G401.6 (cell line): ENCODE results near the gene PDE4DIP.
"Not testable (repeated sequence)": the region's sequence is repeated elsewhere in the genome, so short reads cannot be mapped to it uniquely, and the experiment has no call there.

Source experiments
- FAIRE-seq: peaks from 2 replicates; lab custom pipeline; 2012; peaks lifted over from hg19 to GRCh38; lab: Jason Lieb, UNC

Gene PDE4DIP

GRCh38 chr1:148975866-148976537 is 131.8 kb downstream of the PDE4DIP start:
- not testable (repeated sequence) for FAIRE-seq

- not testable (repeated sequence) for FAIRE-seq
Observed at GRCh38 chr1:148977785-148978184, 133.6 kb downstream of the PDE4DIP start.

DNA sequence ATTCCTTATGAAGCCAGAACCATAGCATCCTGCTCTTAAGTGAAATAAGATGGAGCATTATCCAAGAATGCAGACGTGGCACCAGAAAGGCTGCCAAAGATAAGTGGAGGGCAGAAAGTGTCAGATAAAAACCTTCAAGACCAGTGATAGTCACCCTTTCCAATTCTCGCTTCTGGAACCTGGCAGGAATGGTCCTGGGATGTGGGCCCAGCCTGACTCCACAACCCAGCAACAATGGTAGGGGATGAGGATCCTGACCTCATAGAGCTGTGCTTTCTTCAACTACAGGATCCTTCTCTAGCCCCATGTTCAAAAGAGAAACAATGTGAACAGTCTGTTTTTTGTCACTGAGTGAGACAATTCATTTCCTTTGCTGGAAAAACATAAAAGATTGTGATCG is 145.2 kb downstream of the PDE4DIP start:
- FAIRE-seq = not testable (repeated sequence)

DNA sequence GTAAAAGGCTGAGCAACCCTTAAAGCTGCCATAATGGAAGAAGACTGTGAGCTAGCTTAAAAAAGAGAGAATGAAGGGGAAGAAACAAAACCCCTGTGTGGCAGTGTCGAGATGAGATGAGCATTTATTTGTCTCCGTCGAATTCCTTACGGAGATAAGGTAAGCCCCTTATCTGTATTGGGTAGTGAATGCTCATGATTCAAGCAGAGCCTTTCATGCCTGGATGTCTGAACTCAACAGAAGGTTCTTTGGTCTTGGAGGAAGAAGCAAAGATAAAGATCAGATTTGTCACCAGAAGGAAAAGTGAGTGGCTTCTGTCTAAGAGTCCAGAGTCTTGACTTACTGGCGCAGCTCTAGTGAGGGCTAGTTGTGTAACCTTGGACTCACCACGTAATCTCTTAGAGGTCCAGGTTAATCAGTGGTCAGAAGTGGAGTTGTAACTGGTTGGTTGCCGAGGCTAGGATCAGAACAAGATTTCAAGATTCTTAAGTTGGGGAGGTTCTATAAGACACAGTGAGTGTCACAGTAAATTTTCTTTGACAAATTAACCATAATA is 146.1 kb downstream of the PDE4DIP start:
- FAIRE-seq = not testable (repeated sequence)

DNA sequence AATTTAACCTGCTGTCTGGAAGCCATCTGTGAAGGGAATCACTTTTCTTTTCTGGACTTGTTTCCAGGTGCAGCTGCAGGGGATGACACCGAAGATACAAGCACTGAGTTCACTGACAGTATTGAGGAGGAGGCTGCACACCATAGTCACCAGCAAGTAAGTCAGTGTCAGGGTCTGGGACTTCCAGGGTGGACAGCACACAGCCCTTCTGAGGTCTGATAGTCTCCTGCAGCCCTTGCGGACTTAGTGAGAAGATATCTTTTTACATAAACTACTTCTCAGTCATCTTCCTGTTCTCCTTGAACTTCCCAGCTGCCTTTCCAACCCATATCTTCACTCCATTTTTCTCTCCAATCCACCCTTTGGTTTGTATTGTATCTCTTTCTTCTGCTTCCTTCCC is 147.6 kb downstream of the PDE4DIP start:
- FAIRE-seq = not testable (repeated sequence)

DNA sequence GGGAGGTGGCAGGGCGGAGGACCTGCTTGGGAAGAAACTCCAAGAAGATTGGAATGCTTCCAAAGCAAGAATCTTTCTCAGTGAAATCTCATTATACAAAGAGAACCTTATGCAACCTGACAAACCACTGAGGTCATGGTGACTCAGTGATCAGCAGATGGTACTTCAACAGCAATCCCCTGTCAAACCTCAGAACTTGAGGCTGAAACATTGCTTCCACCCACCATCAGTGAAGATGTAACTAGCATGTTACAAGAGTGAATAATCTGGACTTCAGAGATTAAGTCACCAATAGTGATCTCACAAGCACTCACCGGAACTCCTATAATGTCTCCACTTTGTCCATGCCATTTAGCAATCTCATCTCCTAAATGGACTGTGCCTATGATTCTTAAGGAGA is 148.1 kb downstream of the PDE4DIP start:
- not testable (repeated sequence) for FAIRE-seq

GRCh38 chr1:148996449-148997224 is 152.4 kb downstream of the PDE4DIP start:
- FAIRE-seq = not testable (repeated sequence)

DNA sequence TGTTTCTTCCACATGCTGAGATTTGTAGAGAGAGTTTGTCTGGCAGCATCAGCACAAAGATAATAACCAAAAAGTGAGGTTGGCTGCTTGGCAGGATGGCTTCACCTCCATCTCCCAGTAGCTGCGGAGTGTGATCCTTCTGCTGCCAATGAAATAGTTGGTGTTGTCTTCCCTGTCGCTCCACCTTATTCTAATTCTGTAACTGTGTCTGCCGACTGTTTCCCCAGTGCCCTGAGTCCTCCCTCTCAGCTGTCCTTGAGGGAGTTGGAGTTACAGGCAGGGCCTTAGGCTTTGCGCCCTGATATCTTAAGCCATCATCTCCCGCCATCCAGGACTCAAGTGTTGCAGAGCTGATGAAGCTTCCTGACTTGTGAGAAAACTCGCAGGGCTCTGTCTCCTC is 153.2 kb downstream of the PDE4DIP start:
- not testable (repeated sequence) for FAIRE-seq

DNA sequence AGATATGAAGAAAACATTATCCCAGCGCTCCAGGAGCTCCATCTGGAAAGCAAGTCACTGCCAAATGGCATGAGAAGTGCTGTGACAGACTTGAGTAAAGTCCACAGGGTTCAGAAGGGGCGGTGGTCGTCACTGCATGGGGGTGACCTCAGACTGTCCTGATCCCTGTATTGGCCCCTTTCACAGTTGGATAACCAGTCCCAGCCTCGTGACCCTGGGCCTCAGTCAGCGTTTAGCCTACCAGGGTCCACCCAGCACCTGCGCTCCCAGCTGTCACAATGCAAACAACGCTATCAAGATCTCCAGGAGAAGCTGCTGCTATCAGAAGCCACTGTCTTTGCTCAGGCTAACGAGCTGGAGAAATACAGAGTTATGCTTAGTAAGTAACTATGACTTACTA is 158.4 kb downstream of the PDE4DIP start:
- FAIRE-seq = not testable (repeated sequence)

DNA sequence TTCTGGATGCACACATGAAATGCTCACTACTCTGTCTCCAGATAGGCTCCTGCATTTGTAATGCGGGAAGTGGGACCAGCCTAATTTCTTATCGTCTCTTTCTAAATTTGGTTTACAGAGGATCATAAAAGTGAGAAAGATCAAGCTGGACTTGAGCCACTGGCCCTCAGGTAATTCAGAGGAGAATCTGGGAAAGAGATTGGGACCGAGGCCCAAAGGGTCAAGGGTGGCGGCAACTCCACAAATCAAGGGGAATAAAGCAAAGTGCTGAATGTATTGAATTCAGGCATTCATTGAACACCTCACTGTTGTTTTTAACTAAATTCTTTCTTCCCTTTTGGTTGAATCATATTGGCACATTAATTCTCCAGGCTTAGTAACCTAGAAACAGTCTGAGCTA is 164.1 kb downstream of the PDE4DIP start:
- not testable (repeated sequence) for FAIRE-seq

- not testable (repeated sequence) for FAIRE-seq
Observed at GRCh38 chr1:149008769-149009168, 164.5 kb downstream of the PDE4DIP start.

- not testable (repeated sequence) for FAIRE-seq
Observed at GRCh38 chr1:149009761-149010160, 165.5 kb downstream of the PDE4DIP start.

- not testable (repeated sequence) for FAIRE-seq
Observed at GRCh38 chr1:149012599-149012998, 168.4 kb downstream of the PDE4DIP start.

- not testable (repeated sequence) for FAIRE-seq
Observed at GRCh38 chr1:149013513-149013912, 169.3 kb downstream of the PDE4DIP start.

DNA sequence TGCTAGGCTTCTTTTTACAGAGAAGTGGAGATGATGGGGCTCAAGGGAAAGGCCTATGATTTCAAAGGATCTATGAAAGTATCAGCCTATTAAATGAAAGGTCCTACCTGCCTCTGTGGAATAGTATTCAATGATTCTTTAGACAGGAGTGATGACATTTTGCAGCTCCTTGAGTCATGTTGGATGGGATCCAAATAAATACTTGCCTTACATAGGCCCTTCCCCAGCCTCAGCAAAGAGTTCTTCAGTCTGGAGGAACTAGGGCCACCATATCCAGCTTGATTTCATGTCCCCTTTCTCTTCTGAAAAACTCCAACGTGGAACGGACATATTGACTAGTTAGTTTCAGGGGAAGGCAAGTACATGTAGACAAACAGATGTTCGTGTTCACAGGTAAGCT is 171.3 kb downstream of the PDE4DIP start:
- FAIRE-seq = not testable (repeated sequence)

- not testable (repeated sequence) for FAIRE-seq
Observed at GRCh38 chr1:149016626-149017025, 172.4 kb downstream of the PDE4DIP start.

DNA sequence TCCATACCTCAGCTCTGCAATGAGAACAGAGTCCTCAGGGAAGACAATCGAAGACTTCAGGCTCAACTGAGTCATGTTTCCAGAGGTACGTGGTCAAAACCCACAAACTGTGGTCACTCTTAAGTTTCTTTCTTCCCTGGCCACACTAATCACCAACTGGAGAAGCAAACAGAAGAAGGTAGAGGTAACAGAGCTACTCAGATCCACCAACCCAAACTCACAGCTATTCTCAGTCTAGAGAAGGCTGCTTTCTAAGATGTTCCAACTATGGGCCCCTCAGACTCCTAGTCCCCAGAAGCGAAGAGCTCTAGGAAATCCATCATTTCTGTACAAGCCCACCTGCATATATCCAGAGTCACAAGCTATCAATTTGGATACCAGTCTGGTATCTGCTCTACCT is 174.3 kb downstream of the PDE4DIP start:
- FAIRE-seq = not testable (repeated sequence)

DNA sequence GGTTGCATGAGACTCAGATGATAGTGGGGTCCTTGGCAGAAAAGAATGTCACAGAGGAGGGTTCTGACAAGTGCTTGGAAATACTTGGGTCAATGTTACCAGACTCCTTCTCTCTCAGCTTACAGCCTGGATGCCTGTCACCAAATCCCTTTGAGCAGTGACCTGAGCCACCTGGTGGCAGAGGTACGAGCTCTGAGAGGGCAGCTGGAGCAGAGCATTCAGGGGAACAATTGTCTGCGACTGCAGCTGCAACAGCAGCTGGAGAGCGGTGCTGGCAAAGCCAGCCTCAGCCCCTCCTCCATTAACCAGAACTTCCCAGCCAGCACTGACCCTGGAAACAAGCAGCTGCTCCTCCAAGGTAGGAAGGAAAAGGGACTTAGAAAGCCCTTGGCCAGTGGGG is 180.1 kb downstream of the PDE4DIP start:
- FAIRE-seq = not testable (repeated sequence)

- FAIRE-seq = not testable (repeated sequence)
Observed at GRCh38 chr1:149033916-149034315, 189.7 kb downstream of the PDE4DIP start.

DNA sequence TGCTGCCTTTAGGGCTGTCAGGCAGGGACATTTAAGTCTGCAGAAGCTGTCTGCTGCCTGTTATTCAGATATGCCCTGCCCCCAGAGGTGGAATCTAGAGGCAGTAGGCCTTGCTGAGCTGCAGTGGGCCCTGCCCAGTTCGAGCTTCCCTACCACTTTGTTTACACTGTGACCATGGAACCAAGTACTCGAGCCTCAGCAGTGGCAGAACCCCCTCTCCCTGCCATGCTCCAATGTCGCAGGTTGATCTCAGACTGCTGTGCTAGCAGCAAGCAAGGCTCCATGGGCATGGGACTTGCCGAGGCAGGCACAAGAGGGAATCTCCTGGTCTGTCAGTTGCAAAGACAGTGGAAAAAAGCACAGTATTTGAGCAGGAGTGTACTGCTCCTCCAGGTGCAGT is 198.8 kb downstream of the PDE4DIP start:
- FAIRE-seq = not testable (repeated sequence)

DNA sequence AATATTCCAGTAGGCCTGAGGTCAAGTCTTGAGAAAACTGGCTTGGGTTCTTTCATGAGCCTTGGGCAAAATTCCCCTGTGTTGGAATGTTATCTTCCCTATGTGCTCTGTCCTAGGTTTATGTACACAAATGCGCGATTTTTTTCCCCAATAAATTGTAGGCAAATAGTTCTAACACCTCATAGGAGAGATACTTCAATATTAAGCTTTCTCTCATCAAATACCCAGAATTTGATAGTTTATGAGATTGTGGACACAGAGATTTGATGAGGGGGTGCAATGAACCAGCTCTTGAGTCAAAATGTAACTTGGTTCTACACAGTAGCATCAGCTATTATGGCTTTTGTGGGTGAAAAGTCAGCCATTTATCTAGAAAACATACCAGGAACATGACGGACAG is 220.4 kb downstream of the PDE4DIP start:
- FAIRE-seq = not testable (repeated sequence)

- not testable (repeated sequence) for FAIRE-seq
Observed at GRCh38 chr1:149075505-149076127, 231.4 kb downstream of the PDE4DIP start.
